CD4-positive, CD25-positive, alpha-beta regulatory T cell (primary cell): ENCODE measurements around the gene SELPLG. TPM values are rescaled to one million over a fixed set of nuclear protein-coding genes. Genes with fewer than 3 reads are reported as not detected.

Experiments used
- polyA plus RNA-seq, 4 donors: library from polyadenylated mRNA; unstranded; fragments of 300-500 nt; fragmentation: Illumina TruSeq; gene quantifications; one replicate each; pipeline ENCODE4 v1.2.3, GENCODE V29; 2021
- total RNA-seq: library from RNA; stranded (reverse); gene quantifications from one replicate; pipeline ENCODE4 v1.2.3, GENCODE V29; 2022

The SELPLG gene
- total and polyA plus RNA-seq, 5 donors from 2014 or later = 218 to 844 (median 816) TPM

Other genes with a start within 250 kb of the SELPLG start
- 5.4 TPM for gene FICD, start 118.6 kb downstream of the SELPLG start, total RNA-seq
- gene FICD, start 118.6 kb downstream of the SELPLG start, polyA plus RNA-seq = 1 to 10 TPM in 3 of 4 donors, under 1 TPM in 1; 0.79 to 4.7 (median 2.3) TPM
- gene SART3, start 72.7 kb downstream of the SELPLG start, total RNA-seq = 107 TPM
- gene SART3, start 72.7 kb downstream of the SELPLG start, polyA plus RNA-seq = 10 to 100 TPM; 25.3 to 37.6 (median 32.2) TPM
- gene ISCU, start 71.3 kb downstream of the SELPLG start, total RNA-seq = 173 TPM
- gene ISCU, start 71.3 kb downstream of the SELPLG start, polyA plus RNA-seq = 100 to 1,000 TPM; 241 to 295 (median 260) TPM
- 5.9 TPM for gene TMEM119, start 35.8 kb downstream of the SELPLG start, total RNA-seq
- gene TMEM119, start 35.8 kb downstream of the SELPLG start, polyA plus RNA-seq = 1 to 10 TPM in 2 of 4 donors, under 1 TPM in 1, not detected in 1; 0.90 to 3.5 (median 1.5) TPM
- 22.8 TPM for gene CORO1C, start 97.6 kb upstream of the SELPLG start, total RNA-seq
- gene CORO1C, start 97.6 kb upstream of the SELPLG start, polyA plus RNA-seq = 10 to 100 TPM in 3 of 4 donors, 1 to 10 TPM in 1; 9.4 to 21.4 (median 16.5) TPM
- 32.5 TPM for gene SSH1, start 223.7 kb upstream of the SELPLG start, total RNA-seq
- gene SSH1, start 223.7 kb upstream of the SELPLG start, polyA plus RNA-seq = 1 to 10 TPM; 5.7 to 8.2 (median 6.9) TPM
- gene DAO, start 246.2 kb upstream of the SELPLG start, total RNA-seq = not detected
- not detected for gene DAO, start 246.2 kb upstream of the SELPLG start, polyA plus RNA-seq